GM19467 (cell line): ENCODE measurements around the gene APBB1IP.
"Not testable (repeated sequence)": the region's sequence is repeated elsewhere in the genome, so short reads cannot be mapped to it uniquely, and the experiment has no call there.

Experiments
- ATAC-seq: cut with Tn5 transposase; IDR thresholded peaks from one replicate; pipeline ENCODE4 v1.9.1; 2021; ENCODE audit warnings: mild to moderate bottlenecking, moderate library complexity; ENCODE audit not compliant: unreplicated experiment

APBB1IP gene, protein sequence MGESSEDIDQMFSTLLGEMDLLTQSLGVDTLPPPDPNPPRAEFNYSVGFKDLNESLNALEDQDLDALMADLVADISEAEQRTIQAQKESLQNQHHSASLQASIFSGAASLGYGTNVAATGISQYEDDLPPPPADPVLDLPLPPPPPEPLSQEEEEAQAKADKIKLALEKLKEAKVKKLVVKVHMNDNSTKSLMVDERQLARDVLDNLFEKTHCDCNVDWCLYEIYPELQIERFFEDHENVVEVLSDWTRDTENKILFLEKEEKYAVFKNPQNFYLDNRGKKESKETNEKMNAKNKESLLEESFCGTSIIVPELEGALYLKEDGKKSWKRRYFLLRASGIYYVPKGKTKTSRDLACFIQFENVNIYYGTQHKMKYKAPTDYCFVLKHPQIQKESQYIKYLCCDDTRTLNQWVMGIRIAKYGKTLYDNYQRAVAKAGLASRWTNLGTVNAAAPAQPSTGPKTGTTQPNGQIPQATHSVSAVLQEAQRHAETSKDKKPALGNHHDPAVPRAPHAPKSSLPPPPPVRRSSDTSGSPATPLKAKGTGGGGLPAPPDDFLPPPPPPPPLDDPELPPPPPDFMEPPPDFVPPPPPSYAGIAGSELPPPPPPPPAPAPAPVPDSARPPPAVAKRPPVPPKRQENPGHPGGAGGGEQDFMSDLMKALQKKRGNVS

GRCh38 chr10:26437637-26438461 is at the start of gene APBB1IP:
TSS of gene APBB1IP (plus strand) at chr10:26438341. CDS start at chr10:26492327, 53,986 bp downstream.
- peak; percentile 56 for ATAC-seq

- ATAC-seq, result no peak
Observed at GRCh38 chr10:26389533-26389932, 48.6 kb upstream of the APBB1IP start.

- ATAC-seq, result no peak
Observed at GRCh38 chr10:26391701-26392695, 46.1 kb upstream of the APBB1IP start.

DNA sequence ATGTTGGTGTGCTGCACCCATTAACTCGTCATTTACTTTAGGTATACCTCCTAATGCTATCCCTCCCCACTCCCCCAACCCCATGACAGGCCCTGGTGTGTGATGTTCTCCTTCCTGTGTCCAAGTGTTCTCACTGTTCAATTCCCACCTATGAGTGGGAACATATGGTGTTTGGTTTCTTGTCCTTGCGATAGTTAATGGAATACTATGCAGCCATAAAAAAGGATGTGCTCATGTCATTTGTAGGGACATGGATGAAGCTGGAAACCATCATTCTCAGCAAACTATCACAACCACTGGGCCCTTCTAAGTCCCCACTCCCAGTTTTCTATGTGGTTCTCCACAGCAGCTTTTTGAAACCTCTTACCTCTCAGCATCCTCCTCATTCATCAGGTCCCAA is 39.8 kb upstream of the APBB1IP start:
- not testable (repeated sequence) for ATAC-seq

DNA sequence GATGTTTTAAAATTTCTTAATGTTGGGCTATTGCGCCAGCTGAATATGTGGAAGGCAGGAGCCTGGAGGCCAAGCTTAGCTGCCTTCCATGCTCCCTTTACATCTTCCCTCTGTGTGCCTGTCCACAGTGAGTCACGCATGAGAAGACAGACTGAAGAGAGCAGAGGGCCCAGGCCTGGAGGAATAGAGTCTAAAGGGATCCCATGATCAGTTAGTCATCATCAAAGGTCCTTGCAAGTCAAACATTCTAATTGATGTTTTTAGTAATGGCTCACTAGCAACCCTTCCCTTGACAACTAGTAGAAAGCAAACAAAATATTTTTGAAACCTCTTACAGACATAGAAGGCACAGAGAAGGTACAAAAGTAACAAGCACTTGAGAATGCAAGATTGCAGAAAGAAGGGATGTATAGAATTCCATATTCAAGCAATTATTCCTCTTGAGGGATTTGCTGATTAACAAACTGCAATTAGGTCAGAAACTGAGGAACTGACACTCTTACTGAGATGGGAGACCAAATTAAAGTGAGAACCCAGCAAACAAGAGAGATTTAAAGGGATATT is 30.7 kb upstream of the APBB1IP start:
- ATAC-seq, result no peak

DNA sequence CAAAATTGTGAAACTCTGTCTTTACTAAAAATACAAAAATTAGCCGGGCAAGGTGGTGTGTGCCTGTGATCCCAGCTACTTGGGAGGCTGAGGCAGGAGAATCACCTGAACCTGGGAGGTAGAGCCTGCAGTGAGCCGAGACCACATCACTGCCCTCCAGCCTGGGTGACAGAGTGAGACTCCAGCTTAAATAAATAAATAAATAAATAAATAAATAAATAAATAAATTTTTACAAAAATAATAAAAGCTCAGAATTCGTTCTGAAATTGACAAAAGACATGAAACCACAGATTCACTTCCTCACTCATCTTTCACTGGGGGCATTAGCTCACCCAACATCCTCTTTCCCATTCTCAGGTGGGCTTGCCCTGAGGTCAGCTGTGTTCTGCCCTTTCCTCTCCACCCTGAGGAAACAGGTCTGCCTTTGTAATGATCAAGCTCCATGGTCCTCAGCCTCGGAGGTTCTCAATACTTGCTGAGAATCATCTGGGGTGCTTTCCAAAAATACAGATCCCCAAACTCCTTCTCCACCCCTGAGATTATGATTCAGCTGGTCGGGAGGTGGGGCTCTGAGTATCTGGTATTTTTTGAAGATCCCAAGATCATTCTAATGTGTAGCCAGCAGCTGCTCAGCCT is 29.2 kb upstream of the APBB1IP start:
- no peak for ATAC-seq

- ATAC-seq, result no peak
Observed at GRCh38 chr10:26410356-26410755, 27.8 kb upstream of the APBB1IP start.

- no peak for ATAC-seq
Observed at GRCh38 chr10:26412932-26413331, 25.2 kb upstream of the APBB1IP start.

- ATAC-seq, result no peak
Observed at GRCh38 chr10:26413375-26413774, 24.8 kb upstream of the APBB1IP start.

GRCh38 chr10:26417136-26417535 is 21.0 kb upstream of the APBB1IP start:
- ATAC-seq, result no peak

GRCh38 chr10:26422977-26423376 is 15.2 kb upstream of the APBB1IP start:
- no peak for ATAC-seq

- no peak for ATAC-seq
Observed at GRCh38 chr10:26423722-26424121, 14.4 kb upstream of the APBB1IP start.

GRCh38 chr10:26430641-26431163 is 7.4 kb upstream of the APBB1IP start:
- peak; percentile 90 for ATAC-seq

- ATAC-seq, result no peak
Observed at GRCh38 chr10:26432938-26433337, 5.2 kb upstream of the APBB1IP start.

DNA sequence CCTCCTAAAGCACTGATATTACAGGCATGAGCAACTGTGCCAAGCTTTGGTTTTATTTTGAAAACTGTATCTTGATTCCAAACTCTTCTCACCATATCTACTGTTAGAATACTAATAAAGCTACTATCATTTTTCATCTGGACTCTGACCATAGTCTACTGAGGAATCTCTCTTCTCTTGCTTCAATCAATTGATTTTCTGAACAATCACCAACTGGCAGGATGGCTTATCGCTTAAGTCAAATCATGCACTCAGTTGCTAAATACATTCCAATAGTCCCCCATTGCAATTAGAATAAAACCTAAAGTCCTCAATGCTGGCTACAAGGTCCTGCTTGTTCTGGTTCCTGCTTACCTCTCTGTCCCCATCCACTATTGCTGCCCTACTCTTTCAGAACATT is 2.3 kb upstream of the APBB1IP start:
- no peak for ATAC-seq

GRCh38 chr10:26436848-26437247 is 1.3 kb upstream of the APBB1IP start:
- ATAC-seq, result no peak

- ATAC-seq, result peak; percentile 40
Observed at GRCh38 chr10:26438534-26439341, 597 bp downstream of the APBB1IP start.

GRCh38 chr10:26439406-26440087 is 1.4 kb downstream of the APBB1IP start:
- ATAC-seq, result no peak
